GM21576 (cell line): ENCODE data around the gene DCBLD1.

Experiments
- ATAC-seq: cut with Tn5 transposase; IDR thresholded peaks from one replicate; pipeline ENCODE4 v1.9.1; 2021; ENCODE audit warnings: mild to moderate bottlenecking, moderate library complexity; ENCODE audit not compliant: unreplicated experiment

DCBLD1 gene

DNA sequence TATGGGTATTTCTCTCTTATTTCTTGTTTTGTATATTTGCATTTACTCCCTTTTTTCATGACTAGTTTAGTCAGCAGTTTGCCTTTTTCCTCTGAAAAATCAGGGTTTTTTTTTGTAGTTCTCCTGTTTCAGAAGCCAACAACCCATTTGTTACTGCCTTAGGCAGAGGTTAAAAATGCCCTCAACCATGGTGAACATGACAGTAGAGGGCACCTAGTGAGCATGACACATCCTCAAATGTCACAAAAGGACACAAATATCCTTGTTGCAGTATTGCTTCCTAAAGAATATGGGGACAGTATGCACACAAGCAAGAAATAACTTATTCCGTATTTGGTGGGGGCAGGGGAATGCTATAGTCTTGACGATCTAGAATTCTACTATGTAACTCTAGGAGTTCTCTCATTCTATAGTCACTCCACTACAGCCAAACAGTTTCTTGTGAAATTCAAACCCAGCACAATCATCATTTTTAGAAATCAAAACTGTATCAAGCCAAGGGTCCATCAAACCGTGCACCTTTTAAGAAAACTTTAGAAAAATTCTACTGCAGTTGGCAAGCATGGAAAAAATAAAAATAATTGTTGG is 72.9 kb downstream of the DCBLD1 start:
- no peak for ATAC-seq

DNA sequence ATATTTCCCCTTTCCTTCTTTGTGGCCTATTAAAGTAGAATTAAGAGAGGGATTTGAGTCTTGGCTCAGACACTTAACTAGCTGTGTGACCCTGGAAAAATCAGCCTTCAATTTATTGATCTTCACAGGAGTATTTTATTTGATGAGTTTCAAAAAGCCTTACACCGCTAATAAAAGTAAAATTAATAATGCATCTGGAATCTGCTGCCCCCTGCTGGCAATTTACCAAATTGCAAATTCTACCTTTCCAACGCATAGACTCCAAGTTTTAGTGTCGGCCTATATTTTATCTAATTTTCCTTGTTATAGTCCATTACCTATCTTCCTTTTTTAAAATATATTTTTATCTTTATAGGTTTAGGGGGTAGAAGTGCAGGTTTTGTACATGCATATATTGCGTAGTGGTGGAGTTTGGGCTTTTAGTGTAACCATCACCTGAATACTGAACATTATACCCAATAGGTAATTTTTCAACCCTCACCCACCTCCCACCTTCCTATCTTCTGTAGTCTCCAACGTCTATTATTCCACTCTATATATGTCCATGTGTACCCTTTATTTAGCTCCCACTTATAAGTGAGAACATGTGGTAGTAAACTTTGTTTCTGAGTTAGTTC is 73.5 kb downstream of the DCBLD1 start:
- ATAC-seq, result no peak

DNA sequence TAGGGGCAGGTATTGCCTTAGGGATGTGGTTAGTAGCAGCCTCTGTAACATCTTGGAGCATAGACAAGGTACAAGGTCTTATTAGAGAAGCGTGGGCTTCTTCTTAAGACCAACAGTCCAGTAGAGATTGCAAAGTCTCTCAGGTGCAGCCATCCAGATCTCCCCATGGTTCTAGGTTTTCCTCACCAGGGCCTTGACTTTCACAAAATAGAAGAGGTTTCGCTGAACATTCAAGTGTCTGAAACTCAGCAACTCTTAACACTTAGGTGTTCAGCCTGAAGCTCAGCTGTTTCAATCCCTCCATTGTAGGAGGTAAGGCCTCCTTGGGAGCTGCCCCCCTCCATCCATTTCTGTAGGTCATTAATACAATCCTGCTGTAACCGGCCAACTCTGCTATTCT is 75.5 kb downstream of the DCBLD1 start:
- no peak for ATAC-seq

DNA sequence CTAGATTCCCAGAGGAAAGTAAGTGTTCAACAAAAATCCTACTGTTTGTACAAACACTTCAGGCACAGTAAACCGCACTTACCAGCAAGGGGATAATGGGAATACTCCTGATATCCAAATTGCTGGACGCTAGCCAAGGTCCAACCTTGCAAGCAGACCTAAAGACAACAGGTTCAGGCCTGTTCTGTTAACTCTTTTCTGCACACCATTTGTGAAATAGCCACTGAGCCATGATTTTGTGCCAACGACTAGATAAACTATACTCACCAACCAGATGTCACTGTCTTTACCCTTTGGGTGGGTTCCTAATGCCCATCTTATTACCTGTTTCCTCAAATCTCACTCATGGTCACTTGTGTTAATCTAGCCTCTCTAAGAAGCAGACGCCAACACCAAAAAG is 76.3 kb downstream of the DCBLD1 start:
- no peak for ATAC-seq

DNA sequence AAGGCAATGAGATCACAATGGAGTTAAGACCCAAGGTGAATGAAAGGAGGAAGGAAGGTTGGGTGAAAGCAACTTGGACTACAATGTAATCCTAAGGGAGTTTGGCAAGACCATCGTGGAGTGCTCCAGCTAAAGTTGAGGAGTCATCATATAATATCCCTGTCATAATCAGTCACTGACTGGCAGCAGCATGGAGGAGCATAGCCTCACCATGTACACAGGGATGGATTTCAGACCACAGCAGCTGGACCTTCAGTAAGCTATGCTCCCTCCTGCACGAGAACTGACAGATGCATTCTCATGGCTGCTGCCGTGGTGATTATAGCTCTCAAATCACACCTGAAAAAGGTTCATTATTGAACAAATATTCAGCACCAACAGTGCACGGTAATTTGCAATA is 76.8 kb downstream of the DCBLD1 start:
- ATAC-seq, result no peak

DNA sequence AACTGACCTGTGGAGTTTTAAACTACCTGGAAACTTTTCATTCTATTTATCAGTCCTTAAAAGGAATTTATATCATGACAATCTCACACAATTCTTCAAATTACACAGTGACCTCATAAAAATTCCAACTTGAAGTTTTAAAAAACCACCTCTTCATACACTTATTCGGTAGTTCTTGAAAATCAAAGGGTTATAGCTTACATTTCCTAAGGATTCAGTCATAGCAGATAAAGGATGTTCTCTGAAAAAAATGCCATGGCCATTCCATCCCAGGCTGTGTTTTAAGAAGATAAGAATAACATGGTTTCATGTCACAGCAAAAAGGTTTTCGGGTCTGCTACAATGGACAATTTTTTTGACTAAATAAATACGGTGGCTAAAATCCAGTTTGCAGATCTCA is 78.7 kb downstream of the DCBLD1 start:
- ATAC-seq, result no peak

DNA sequence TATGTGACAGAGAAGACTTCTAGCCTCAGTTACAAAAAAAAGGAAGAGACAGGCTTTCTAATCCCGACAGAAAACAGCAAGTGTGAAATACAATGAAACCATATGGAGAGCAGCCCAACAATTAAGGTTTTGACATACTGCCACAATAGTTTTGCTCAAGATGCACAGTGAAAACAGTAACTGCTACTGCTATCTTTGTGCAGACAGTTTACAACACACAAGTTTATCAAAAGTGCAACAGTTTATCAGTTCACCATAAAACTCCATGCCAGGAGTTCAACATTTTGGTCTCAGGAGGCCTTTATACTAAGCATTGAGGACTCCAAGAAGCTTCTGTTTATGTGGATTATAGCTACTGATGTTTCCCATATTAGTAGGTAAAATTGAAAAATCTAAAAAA is 82.2 kb downstream of the DCBLD1 start:
- ATAC-seq, result no peak

DNA sequence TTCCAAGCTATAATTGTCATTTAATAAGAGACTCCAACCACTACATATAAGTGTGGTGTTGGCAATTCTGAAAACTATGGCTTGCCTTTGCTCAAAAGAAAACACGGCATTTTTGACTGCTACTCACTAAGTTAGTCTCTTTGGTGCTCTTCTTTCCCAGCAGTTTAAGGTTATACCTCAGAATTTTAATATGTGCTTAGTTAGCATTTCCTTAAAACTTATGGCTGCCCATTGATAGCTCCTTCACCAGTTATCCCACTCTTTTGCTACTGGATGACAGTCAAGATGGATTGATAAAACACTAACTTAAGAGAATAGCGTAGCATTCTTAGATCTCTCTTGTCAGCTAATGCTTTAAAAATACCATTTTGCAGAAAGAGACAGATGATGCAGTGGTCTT is 85.8 kb downstream of the DCBLD1 start:
- ATAC-seq, result no peak

DNA sequence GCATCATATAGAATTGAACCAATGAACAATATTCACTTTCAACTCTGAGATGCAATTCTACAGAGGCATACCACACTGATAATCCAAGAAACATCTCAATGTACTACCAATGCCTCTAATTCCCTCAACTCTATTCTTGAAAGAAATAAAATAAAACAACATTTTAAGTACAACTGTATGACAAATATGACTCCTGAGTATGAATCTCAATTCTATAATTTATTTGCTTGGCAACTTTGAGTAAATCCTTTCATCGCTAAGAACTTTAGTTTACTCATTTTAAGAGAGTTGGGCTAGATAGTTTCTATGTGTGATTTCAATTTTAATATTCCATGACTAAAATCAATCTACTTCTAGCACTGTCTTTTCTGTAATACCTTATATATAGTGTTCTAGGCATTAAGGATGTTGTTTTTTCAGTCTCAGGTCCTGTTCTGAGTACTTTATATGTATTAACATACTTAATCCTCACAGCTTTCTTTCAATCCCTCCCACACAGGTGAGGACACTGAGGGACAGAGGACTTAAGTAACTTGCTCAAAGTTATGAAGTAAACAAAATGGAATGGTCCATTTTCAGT is 86.4 kb downstream of the DCBLD1 start:
- no peak for ATAC-seq

DNA sequence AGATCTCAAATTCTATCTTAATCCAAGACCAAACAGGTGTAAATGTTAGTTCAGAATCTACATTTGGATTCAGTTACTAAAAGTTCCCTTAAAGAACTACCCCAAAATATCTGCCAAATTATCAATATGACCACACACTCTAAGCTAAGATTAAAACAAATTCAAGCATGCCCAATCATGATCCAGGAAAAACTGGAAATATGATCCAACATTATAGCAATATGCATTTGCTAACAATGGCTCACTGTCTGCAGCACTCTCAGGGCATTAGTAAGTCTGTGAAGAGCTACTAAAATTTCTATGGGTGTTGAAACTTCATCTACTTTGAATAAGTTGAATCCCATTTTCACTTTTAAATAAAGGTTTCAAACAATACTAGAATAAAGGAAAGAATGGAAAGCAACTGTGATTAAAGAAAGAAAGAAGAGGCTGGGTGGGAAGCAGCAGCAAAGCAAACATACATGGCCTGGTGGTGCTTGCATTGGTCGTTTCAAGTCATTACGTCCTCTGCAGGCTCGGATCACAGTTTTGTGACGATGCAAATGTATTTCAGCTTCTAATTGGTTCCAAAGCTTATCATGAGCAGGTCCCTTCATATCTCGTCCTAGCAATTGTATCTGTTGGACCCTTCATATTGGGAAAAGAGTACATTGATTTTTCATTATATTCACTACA is 90.7 kb downstream of the DCBLD1 start:
- ATAC-seq, result no peak

DNA sequence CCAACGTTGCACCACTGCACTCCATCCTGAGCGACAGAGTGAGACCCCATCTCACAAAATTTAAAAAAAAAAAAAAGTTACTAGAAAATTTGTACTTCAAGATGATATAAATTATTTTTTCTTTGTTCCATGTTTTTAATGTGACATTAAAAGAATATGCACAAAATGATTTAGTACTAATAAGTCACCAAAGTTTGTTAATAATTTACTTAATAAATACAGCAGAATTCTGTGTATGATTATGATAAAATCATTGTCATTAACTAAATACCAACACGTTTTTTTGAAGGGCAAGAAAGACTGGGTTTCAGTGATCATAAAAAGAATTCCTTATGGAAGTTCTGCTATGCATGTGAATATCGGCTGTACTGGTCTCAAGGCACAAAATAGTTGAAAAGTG is 91.7 kb downstream of the DCBLD1 start:
- ATAC-seq, result no peak

DNA sequence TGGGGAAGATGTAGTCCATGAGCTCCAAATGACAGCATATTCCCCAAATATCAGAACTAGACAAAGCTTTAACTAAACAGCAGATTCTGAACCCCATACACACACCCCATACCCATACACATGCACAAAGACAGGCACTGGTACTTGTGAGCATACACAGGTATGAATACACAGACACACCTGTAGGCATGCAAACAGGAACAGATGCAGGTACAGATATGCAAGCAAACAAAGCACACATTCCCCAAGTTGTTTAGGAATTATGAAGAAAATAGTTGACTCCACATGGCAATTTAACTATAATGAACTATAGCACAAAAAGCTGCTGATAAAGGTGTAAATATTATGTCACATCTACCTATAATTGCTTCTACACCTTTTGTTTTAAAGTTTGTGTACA is 103.2 kb downstream of the DCBLD1 start:
- ATAC-seq, result no peak

DNA sequence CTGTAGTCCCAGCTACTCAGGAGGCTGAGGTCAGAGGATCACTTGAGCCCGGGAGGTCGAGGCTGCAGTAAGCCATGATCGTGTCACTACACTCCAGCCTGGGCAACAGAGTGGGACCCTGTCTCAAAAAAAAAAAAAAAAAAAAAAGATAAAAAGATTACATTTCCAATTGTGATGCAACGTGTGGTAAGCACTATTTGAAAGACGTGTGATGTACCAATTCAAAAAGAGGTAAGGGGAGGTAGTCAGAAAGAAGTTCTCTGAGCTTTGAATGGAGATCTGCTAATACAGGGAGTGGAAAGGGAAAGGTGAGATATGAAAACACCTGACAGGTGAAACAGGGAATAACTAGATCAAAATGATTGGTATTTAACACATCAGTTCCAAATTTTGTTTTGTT is 108.0 kb downstream of the DCBLD1 start:
- no peak for ATAC-seq

DNA sequence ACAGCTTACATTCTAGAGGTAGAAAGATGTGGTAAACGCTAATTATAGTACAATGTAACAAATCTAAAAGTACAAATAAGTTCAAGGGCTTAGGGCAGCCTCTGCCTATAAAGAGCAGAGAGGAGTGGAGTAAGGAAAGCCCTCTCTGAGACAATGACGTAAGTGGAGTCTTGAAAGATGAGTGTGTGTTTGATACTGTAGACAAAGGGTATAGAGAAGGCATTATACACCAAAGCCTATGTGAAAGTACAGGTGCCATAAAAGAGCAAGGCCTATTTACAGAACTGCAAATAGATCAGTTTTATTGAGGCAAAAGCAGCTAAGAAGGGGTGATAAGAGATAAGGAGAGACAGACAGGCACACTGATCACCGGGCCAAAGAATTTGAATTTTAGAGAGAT is 108.9 kb downstream of the DCBLD1 start:
- no peak for ATAC-seq

DNA sequence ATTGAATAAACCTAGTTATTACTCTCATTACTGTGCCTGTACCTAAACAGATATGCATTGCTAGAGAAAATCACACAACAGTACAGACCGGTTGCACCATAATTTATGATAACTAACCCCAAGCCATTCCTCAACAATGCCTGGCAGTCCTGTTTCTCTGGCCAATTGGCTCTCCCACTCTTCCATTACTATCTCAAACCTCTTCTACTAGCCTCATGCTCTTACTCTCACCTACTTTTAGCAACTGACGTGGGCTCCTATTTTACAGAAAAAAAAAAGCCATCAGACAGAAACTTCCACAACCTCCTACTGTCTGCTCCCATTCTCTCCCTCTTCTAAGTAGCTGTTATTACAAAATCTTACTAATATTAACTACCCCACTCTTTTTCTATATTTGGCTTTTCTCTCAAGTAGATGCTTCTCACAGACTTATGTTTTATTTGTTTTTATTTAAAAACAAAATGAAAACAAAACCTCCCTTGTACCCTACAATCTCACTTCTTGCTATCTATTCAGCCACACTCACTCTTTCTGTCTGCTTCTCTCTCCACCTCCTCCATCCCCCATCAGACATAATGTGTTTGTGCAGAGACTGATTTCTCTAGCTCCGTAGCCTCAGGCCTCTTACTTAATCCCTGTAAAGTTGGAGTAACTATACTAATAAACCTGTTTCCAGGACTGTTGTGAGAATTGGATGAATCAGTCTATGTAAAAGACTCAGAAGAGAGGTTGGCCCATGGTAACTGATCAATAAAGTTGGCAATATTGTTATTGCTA is 110.7 kb downstream of the DCBLD1 start:
- no peak for ATAC-seq

DNA sequence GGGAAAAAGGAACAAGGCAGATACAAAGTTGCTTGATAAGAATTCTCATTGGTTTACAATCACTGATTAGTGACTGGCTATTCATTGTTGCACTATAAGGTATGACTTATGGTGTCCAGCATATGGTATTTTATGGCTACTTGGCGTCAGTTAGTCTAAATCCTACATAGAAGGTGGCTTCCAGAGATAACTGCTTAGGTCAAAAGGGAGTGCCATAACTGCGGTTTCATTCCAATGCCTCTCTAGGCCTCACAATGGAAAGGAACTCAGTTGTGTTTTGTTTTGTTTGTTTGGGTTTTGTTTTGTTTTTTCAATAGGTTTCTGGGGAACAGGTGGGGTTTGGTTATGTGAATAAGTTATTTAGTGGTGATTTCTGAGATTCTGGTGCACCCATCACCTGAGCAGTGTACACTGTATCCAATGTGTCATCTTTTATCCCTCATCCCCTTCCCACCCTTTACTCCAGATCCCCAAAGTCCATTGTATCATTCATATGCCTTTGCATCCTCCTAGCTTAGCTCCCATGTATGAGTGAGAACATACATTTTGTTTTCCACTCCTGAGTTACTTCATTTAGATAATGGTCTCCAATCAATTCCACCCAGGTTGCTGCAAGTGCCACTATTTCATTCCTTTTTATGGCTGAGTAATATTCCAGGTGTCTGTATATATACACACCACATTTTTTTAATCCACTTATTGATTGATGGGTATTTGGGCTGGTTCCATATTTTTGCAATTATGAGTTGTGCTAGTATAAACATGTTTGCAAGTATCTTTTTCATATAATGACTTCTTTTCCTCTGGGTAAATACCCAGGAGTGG is 112.8 kb downstream of the DCBLD1 start:
- ATAC-seq, result no peak

DNA sequence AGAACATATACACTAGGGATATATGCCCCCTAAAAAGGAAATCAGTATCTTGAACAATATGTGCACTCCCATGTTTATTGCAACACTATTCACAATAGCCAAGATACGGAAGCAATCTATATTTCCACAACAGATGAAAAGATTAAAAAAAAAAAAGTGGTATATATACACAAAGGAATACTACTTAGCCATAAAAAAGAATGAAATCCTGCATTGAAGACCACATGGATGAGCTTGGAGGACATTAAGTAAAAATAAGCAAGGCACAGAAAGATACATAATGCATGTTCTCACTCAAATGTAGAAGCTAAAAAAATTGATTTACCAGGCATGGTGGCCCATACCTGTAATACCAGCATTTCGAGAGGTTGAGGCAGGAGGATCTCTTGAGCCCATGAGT is 115.3 kb downstream of the DCBLD1 start:
- ATAC-seq, result no peak
